Measurements from ENCODE around the gene LCE1A.

DNA sequence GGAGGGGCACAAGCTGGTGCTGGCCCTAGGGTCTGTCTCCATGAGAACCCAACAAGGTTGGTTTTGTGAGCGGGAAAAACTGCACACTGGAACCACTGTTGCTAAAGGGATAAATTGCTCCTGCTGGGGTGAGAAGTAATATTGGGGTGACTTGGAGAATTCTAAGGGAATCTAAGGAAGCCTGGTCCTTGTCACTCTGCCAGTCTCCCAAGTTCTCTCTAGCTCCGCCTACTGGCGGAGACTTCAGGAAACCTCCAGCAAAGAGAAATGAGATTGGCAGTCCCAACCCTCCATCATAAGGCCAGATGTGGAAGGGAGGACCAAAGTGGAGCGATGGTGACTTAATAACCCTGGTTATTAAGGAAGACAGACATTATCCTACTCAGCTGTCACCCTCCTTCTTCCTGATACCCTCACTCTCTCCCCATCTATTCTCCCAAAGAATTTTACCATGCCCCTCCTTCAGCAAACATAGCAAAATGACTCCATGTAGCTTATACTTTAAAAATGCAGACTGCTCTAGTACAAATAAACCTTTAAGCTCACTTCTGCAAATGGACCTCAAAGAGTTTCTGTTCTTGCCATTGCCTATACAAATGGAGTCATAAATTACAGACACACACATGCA is 49.6 kb upstream of the LCE1A start:
- TF ChIP-seq, protein P1, sequence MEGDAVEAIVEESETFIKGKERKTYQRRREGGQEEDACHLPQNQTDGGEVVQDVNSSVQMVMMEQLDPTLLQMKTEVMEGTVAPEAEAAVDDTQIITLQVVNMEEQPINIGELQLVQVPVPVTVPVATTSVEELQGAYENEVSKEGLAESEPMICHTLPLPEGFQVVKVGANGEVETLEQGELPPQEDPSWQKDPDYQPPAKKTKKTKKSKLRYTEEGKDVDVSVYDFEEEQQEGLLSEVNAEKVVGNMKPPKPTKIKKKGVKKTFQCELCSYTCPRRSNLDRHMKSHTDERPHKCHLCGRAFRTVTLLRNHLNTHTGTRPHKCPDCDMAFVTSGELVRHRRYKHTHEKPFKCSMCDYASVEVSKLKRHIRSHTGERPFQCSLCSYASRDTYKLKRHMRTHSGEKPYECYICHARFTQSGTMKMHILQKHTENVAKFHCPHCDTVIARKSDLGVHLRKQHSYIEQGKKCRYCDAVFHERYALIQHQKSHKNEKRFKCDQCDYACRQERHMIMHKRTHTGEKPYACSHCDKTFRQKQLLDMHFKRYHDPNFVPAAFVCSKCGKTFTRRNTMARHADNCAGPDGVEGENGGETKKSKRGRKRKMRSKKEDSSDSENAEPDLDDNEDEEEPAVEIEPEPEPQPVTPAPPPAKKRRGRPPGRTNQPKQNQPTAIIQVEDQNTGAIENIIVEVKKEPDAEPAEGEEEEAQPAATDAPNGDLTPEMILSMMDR (IDR thresholded peaks at IDR 0.05): peak; percentile 89
- no peak for TF ChIP-seq ZFX (IDR thresholded peaks at IDR 0.05; ENCODE audit: borderline replicate concordance)

Measured in 22Rv1 (cell line).